ENCODE measurements around the gene CD55. TPM values are rescaled to one million over a fixed set of nuclear protein-coding genes. Genes with fewer than 3 reads are reported as not detected.

CD55 gene
- total RNA-seq, 2 donors from 2014 or later: 22.8 to 30.2 TPM

DNA sequence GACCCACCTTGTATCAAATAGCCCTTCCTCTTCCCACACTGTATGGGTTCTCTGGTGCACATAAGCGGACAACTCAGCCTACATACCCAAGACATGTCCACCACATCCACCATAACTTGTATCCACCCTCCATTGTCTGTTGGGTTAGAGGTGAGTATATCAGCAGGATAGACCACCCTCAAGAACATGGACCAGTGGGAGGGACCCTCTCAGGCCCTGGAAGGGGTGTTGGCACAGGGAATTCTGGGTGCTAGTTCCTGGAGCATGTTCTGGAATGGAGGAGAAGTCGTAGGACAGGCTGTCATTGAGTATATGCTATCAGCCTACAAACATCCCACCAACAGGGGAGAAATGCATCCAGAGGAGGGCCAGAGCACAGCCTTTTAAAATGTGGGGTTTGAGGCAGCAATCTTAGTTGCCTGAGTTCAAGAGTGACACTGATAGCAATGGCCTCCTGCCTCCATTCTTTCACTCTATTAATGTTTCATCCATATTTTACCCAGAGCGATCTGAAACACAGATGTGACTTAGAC, 7.5 kb downstream of the CD55 start:
- Histone ChIP-seq H3K9me3 (no peaks in the 10 kb centered on the region), H3K36me3 (no peaks in the 10 kb centered on the region), H3K4me1 (replicated peaks) (no peaks in the 10 kb centered on the region), H3K27me3 (replicated peaks; ENCODE audit: insufficient read depth) (no peaks in the 10 kb centered on the region), H3K27ac (no peak overlapping the region), H3K4me3 (no peak overlapping the region)
- no peak for DNase-seq (ENCODE audit: low spot score)
- TF ChIP-seq POLR2A (IDR thresholded peaks at IDR 0.05) (no peak), POLR2AphosphoS5 (IDR thresholded peaks at IDR 0.05) (no peak)
- TF ChIP-seq, protein P1, sequence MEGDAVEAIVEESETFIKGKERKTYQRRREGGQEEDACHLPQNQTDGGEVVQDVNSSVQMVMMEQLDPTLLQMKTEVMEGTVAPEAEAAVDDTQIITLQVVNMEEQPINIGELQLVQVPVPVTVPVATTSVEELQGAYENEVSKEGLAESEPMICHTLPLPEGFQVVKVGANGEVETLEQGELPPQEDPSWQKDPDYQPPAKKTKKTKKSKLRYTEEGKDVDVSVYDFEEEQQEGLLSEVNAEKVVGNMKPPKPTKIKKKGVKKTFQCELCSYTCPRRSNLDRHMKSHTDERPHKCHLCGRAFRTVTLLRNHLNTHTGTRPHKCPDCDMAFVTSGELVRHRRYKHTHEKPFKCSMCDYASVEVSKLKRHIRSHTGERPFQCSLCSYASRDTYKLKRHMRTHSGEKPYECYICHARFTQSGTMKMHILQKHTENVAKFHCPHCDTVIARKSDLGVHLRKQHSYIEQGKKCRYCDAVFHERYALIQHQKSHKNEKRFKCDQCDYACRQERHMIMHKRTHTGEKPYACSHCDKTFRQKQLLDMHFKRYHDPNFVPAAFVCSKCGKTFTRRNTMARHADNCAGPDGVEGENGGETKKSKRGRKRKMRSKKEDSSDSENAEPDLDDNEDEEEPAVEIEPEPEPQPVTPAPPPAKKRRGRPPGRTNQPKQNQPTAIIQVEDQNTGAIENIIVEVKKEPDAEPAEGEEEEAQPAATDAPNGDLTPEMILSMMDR (IDR thresholded peaks at IDR 0.05): no peak
- WGBS: 96% methylated on average over 3 of the region's 3 CpGs
- intact Hi-C loops (cut with DNase I): no loop called here

DNA sequence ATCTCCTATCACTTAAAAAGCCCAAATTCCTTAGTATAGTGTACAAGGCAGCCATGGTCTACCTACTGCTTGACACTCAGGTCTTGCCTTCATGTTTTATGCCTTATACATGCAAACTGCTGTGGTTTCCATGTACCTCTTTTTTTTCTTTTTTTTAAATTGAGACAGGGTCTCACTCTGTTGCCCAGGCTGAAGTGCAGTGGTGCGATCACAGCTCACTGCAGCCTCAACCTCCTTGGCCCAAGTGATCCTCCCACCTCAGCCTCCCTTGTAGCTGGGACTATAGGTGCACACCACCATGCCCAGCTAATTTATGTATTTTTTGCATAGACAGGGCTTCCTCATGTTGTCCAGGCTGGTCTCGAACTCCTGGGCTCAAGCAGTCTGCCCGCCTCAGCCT, 8.0 kb downstream of the CD55 start:
- Histone ChIP-seq H3K27me3 (replicated peaks; ENCODE audit: insufficient read depth) (no peaks in the 10 kb centered on the region), H3K4me1 (replicated peaks) (no peaks in the 10 kb centered on the region), H3K4me3 (no peak overlapping the region), H3K36me3 (no peaks in the 10 kb centered on the region), H3K27ac (no peak overlapping the region), H3K9me3 (no peaks in the 10 kb centered on the region)
- 96% methylated on average over 3 of the region's 3 CpGs for WGBS
- intact Hi-C loops (cut with DNase I): no loop called here
- TF ChIP-seq, protein P1 (IDR thresholded peaks at IDR 0.05): no peak
- TF ChIP-seq POLR2A (IDR thresholded peaks at IDR 0.05): no peak
- no peak for TF ChIP-seq POLR2AphosphoS5 (IDR thresholded peaks at IDR 0.05)
- DNase-seq (ENCODE audit: low spot score): no peak

DNA sequence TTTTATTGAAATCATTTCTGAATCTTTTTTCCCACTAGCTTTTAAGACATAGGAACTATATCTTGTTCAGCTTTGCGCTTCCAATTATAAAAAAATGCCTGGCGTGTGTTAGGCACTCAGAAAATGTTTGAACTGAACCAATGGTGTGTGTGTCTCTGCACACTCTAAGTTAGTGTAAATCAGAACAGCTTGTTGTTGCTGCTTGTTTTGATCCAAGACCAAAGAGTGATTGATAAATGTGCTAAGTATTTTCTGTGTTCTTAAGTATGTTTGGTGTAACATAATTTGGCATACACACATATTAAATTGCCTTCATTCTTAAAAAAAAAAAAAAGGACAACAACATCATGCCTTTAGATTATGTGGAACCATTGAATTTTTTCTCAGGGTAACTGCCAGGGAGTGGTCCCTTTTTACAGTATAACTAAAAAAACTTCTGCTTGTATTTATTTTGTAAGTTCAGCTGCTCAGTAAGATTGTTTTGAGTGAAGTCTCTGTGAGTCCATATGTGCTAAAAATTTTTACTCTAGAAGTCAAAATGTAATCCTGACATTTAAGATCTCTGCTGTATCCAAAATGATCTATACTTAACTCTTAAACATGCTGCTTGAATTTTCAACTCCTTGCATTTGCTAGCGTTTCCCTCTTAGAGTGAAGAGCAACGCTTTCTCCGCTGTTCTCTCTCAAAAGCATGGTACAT, 8.7 kb downstream of the CD55 start:
- DNase-seq (ENCODE audit: low spot score): no peak
- TF ChIP-seq POLR2AphosphoS5 (IDR thresholded peaks at IDR 0.05) (no peak), POLR2A (IDR thresholded peaks at IDR 0.05) (no peak)
- TF ChIP-seq, protein P1 (IDR thresholded peaks at IDR 0.05): no peak
- intact Hi-C loops (cut with DNase I): no loop called here
- H3K36me3 ChIP-seq: no peaks in the 10 kb centered on the region
- H3K27me3 ChIP-seq (replicated peaks; ENCODE audit: insufficient read depth): no peaks in the 10 kb centered on the region
- no peaks in the 10 kb centered on the region for H3K4me1 ChIP-seq (replicated peaks)
- 81% methylated on average over 5 of the region's 5 CpGs for WGBS
- no peak overlapping the region for H3K27ac ChIP-seq
- H3K9me3 ChIP-seq: no peaks in the 10 kb centered on the region
- no peak overlapping the region for H3K4me3 ChIP-seq

DNA sequence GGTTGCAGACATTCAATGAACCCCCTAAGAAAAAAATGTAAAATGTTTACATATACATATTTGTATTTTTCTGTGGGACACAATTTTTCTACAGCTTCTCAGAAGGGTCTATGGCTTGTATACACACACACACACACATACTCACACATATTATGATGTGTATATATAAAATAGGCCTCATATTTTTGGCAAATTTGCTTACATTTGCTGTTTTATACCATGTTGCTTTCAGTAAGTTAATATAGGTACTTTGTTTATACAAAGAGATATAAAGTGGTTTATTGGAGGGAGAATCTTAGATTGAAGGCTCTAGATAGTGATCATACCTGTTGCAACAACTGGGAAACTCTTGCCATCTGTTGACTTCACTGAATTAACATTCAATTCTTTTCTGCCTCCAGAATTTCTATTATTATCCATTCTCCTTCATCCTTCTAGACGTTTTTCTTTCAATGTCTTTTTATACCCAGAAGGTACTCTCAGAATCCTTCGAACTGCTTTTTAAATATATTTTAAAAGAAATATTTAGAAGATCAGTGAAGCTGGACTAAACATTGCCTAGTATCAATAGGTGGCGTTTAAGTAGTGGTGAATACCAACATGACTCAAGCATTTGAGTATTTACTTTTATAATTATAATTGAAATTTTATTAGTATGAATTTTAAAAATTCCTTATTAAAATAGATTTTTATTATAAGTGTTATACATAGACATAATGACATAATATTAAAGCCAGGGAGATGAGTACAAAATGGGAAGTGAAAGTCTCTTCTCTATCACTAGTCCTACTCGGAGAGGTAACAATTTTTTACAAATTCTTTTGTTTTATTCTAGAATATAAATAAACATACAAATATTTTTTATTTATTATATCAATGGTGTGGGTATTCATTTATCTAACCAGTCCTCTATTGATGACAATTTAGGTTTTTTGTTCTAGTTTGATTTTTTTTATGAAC, 10.2 kb downstream of the CD55 start:
- TF ChIP-seq, protein P1 (IDR thresholded peaks at IDR 0.05): no peak
- TF ChIP-seq POLR2A (IDR thresholded peaks at IDR 0.05) (no peak), POLR2AphosphoS5 (IDR thresholded peaks at IDR 0.05) (no peak)
- intact Hi-C loops (cut with DNase I): no loop called here
- no peak overlapping the region for H3K4me3 ChIP-seq
- no peaks in the 10 kb centered on the region for H3K4me1 ChIP-seq (replicated peaks)
- H3K9me3 ChIP-seq: no peaks in the 10 kb centered on the region
- no peak for DNase-seq (ENCODE audit: low spot score)
- no peaks in the 10 kb centered on the region for H3K27me3 ChIP-seq (replicated peaks; ENCODE audit: insufficient read depth)
- no peaks in the 10 kb centered on the region for H3K36me3 ChIP-seq
- no peak overlapping the region for H3K27ac ChIP-seq
- WGBS: 69% methylated on average over 4 of the region's 4 CpGs

Measured in prostate gland (tissue), 2 donors.